Lung (tissue), 12 donors: ENCODE data around the gene TTYH2. TPM values are rescaled to one million over a fixed set of nuclear protein-coding genes. Genes with fewer than 3 reads are reported as not detected.

Experiments
- ATAC-seq: fragments of 200-7000 bp; cut with Tn5 transposase; one replicate; pipeline ENCODE4 v1.9.1; 2020; ENCODE audit warnings: moderate number of reproducible peaks; ENCODE audit not compliant: insufficient read depth, low FRiP score
- DNase-seq, 3 donors: peaks; one replicate each; pipeline ENCODE4 v3.0.0-alpha.2; 2013 to 2017
- H3K27ac ChIP-seq, 2 donors: one replicate each; pipeline ENCODE4 v1.5.1; 2013; ENCODE audit warnings: mild to moderate bottlenecking in 2 of 2, moderate library complexity in 2 of 2, control low read depth in 1 of 2, inconsistent platforms in 1 of 2, low read depth in 1 of 2, low read length in 1 of 2
- H3K27me3 ChIP-seq, 3 donors: one replicate each; pipeline ENCODE4 v1.5.1; 2013; ENCODE audit warnings: low read length in 2 of 3; ENCODE audit not compliant: control insufficient read depth in 3 of 3, insufficient read depth in 3 of 3
- H3K36me3 ChIP-seq, 4 donors: one replicate each; pipeline ENCODE4 v1.5.1; 2013; ENCODE audit warnings: low read length in 4 of 4, mild to moderate bottlenecking in 1 of 4, moderate library complexity in 1 of 4; ENCODE audit not compliant: control insufficient read depth in 4 of 4, insufficient read depth in 4 of 4
- H3K4me1 ChIP-seq, 5 donors: one replicate each; pipeline ENCODE4 v1.5.1; 2013; ENCODE audit warnings: low read length in 5 of 5, mild to moderate bottlenecking in 2 of 5, moderate library complexity in 1 of 5; ENCODE audit not compliant: control insufficient read depth in 5 of 5, insufficient read depth in 5 of 5
- H3K4me3 ChIP-seq: one replicate; pipeline ENCODE4 v1.5.1; 2013; ENCODE audit warnings: mild to moderate bottlenecking, control low read depth, moderate library complexity
- H3K9ac ChIP-seq, 2 donors: one replicate each; pipeline ENCODE4 v1.5.1; 2013; ENCODE audit warnings: low read length in 2 of 2, control low read depth in 1 of 2; ENCODE audit not compliant: insufficient read depth in 1 of 2
- H3K9me3 ChIP-seq, 4 donors: one replicate each; pipeline ENCODE4 v1.5.1; 2013; ENCODE audit warnings: low read length in 3 of 4, mild to moderate bottlenecking in 1 of 4, moderate library complexity in 1 of 4; ENCODE audit not compliant: control insufficient read depth in 4 of 4, insufficient read depth in 3 of 4
- WGBS, 2 donors: extraction: QIAGEN DNeasy Blood & Tissue Kit; methylation state at CpG; one replicate each; pipeline ENCODE4 v1.1.7; 2013; 5-methylcytosine and 5-hydroxymethylcytosine counted together
- polyA plus RNA-seq, 2 donors: library from polyadenylated mRNA; stranded (reverse); fragments of 200-250 nt; gene quantifications; one replicate each; pipeline ENCODE4 v1.2.1, GENCODE V29; 2013
- total RNA-seq, 2 donors: library from RNA; depleted of rRNA in 1 of 2; stranded (reverse); fragments of >200 nt in 1 of 2; gene quantifications; one replicate each; pipeline ENCODE4 v1.2.1, GENCODE V29; 2014 to 2021
- TF ChIP-seq, protein P1 (sequence below): IDR thresholded peaks from 2 replicates; pipeline ENCODE4 v1.5.1; 2012; ENCODE audit warnings: mild to moderate bottlenecking; ENCODE audit errors: control extremely low read depth, extremely low read depth
- donor health status: control.
- donor health status: control.
- donor health status: Bipolar disorder and iron deficiency.
- donor health status: healthy.
- donor health status: DM: yes; HTN: yes; CAD: no.

The TTYH2 gene
- total and polyA plus RNA-seq, 4 donors, result 2.3 to 10.6 (median 5.4) TPM

DNA sequence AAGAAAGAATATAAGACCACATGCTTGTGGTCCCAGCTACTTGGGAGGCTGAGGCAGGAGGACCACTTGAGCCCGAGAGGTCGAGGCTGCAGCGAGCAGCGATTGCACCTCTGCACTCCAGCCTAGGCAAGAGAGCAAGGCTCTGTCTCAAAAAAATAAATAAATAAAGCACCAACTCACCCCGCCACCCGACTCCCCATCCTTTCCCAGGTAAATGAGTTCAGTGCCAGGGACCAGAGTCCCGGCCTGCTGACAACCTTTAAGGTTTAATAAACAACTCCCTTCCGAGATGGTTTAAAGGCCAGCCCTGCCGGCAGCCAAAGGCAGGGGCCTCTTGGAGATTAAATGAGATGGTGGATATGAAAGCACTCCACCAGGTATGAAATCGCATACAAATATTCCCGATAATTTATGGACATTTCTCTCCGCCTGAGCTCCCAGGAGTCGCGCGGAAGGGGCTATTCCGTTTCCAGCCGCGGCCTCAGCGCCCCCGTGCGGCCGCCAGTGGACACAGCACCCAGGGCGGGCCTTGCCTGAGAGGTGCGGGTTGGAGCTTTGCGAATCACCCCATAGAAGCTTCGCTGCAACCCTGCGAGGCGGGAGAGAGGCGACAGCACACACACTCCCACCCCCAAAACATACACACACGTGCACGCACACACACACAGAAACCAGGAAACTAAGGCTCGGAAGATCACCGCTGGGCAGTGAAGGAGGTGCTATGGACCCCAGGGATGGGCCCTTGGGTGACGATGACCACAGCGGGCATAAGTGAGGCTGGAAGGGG lies 13.9 kb upstream of the TTYH2 start:
- peak; percentile 54 to 69 (median 57) for DNase-seq

DNA sequence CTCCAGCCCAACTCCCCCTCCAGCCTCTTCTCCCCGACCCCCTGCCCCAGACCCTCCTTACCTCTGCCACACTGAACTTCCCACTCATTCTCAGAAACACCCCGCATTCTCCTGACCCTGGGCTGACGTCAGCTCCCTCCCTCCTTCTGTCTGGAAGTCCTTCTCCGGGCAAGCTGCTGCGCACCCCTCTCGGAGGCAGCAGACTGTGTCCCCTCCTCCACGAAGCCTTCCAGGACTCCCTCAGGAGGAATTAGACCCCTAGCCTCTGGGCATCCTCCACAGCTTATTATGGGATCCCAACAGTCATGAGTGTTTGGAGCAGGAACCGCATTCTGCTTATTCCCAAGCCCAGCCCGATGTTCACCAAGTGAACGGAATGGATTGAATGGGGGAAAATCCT lies 13.3 kb upstream of the TTYH2 start:
- Histone ChIP-seq H3K4me3 (no peak overlapping the region), H3K27ac (no peak overlapping the region), H3K27me3 (peaks cover 4 to 21% (median 11%) of the 10 kb centered on the region in 3 donors), H3K36me3 (peaks cover 0 to 11% (median 2%) of the 10 kb centered on the region in 4 donors), H3K4me1 (peaks cover 3 to 14% (median 5%) of the 10 kb centered on the region in 5 donors), H3K9ac (no peak overlapping the region), H3K9me3 (no peaks in the 10 kb centered on the region)
- WGBS, 2 donors, result 68 to 71% methylated on average over 10 of the region's 10 CpGs
- DNase-seq (no peak), ATAC-seq (no peak)
- TF ChIP-seq, protein P1, sequence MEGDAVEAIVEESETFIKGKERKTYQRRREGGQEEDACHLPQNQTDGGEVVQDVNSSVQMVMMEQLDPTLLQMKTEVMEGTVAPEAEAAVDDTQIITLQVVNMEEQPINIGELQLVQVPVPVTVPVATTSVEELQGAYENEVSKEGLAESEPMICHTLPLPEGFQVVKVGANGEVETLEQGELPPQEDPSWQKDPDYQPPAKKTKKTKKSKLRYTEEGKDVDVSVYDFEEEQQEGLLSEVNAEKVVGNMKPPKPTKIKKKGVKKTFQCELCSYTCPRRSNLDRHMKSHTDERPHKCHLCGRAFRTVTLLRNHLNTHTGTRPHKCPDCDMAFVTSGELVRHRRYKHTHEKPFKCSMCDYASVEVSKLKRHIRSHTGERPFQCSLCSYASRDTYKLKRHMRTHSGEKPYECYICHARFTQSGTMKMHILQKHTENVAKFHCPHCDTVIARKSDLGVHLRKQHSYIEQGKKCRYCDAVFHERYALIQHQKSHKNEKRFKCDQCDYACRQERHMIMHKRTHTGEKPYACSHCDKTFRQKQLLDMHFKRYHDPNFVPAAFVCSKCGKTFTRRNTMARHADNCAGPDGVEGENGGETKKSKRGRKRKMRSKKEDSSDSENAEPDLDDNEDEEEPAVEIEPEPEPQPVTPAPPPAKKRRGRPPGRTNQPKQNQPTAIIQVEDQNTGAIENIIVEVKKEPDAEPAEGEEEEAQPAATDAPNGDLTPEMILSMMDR, result no peak

More for the DNA sequence above, 13.9 kb upstream of the TTYH2 start:
- Histone ChIP-seq H3K4me1 (peaks cover 0 to 8% (median 2%) of the 10 kb centered on the region in 5 donors), H3K27me3 (peaks cover 4 to 27% (median 11%) of the 10 kb centered on the region in 3 donors), H3K4me3 (no peak overlapping the region), H3K27ac (no peak overlapping the region), H3K36me3 (peaks cover 0 to 9% (median 0%) of the 10 kb centered on the region in 4 donors), H3K9me3 (no peaks in the 10 kb centered on the region), H3K9ac (no peak overlapping the region)
- ATAC-seq, result no peak
- TF ChIP-seq, protein P1, result peak; percentile 80
- WGBS, 2 donors, result 24 to 26% methylated on average over 35 of the region's 35 CpGs

DNA sequence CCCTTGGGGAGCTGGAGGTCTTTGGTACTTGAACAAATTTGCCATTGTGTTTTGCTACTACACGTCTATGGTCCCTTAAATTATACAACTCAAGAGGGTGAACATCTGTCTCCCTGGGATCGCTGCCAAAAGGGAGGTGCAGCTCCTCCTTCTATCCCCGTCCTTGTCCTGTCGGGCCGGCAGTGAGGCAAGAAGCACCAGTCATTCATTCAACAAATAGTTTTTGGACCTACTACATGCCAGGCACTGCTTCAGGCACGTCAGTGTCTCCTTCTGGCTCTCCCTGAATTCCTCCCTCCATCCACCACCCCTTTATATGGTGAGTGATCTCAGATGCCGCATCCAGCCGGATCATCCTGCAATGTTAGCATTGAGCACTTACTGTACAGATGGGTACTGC lies 12.1 kb upstream of the TTYH2 start:
- WGBS, 2 donors, result 44 to 59% methylated on average over 8 of the region's 8 CpGs

More for the DNA sequence above, 12.1 kb upstream of the TTYH2 start:
- Histone ChIP-seq H3K27me3 (peaks cover 4 to 13% (median 11%) of the 10 kb centered on the region in 3 donors), H3K4me3 (no peak overlapping the region), H3K9ac (no peak overlapping the region), H3K27ac (no peak overlapping the region), H3K9me3 (no peaks in the 10 kb centered on the region), H3K36me3 (peaks cover 0 to 15% (median 9%) of the 10 kb centered on the region in 4 donors), H3K4me1 (peaks cover 3 to 17% (median 8%) of the 10 kb centered on the region in 5 donors)
- DNase-seq (peak; percentile 72 to 81 (median 78)), ATAC-seq (no peak)
- TF ChIP-seq, protein P1, result no peak
